Spinal cord (tissue), 10 donors: ENCODE data around the gene WTIP. TPM values are rescaled to one million over a fixed set of nuclear protein-coding genes. Genes with fewer than 3 reads are reported as not detected.

Experiments
- DNase-seq, 6 donors: peaks; one replicate each; pipeline versions ENCODE4 v3.0.0 to v3.0.0-alpha.2; 2013 to 2015; ENCODE audit warnings: low spot score in 6 of 6, low read depth in 4 of 6
- H3K27ac ChIP-seq: one replicate; pipeline ENCODE4 v1.5.1; 2013; ENCODE audit warnings: low read depth, low read length, control low read depth
- H3K27me3 ChIP-seq: one replicate; pipeline ENCODE4 v1.6.1; 2013; ENCODE audit warnings: low read length; ENCODE audit not compliant: control insufficient read depth, insufficient read depth
- H3K36me3 ChIP-seq: one replicate; pipeline ENCODE4 v1.6.1; 2013; ENCODE audit warnings: low read length; ENCODE audit not compliant: control insufficient read depth, insufficient read depth
- H3K4me1 ChIP-seq: one replicate; pipeline ENCODE4 v1.6.1; 2013; ENCODE audit warnings: low read length; ENCODE audit not compliant: control insufficient read depth, insufficient read depth
- H3K4me3 ChIP-seq: one replicate; pipeline ENCODE4 v1.5.1; 2013; ENCODE audit warnings: low read depth, low read length, control low read depth
- H3K9me3 ChIP-seq: one replicate; pipeline ENCODE4 v1.6.1; 2013; ENCODE audit warnings: low read length; ENCODE audit not compliant: control insufficient read depth, insufficient read depth
- WGBS: methylation state at CpG from one replicate; pipeline ENCODE4 v1.1.5; 2013; ENCODE audit warnings: missing lambda C conversion rate; ENCODE audit not compliant: insufficient coverage; 5-methylcytosine and 5-hydroxymethylcytosine counted together
- polyA plus RNA-seq, 2 donors: library from polyadenylated mRNA; unstranded; fragments of 120-200 nt; gene quantifications; one replicate each; pipeline ENCODE4 v1.2.1, GENCODE V29; 2013; ENCODE audit not compliant: insufficient read length in 2 of 2
- total RNA-seq, 2 donors: library from RNA; depleted of rRNA in 1 of 2; stranded (reverse); fragments of 120-200 nt in 1 of 2; fragments of >200 nt in 1 of 2; gene quantifications; one replicate each; pipeline versions ENCODE4 v1.2.3 to v1.2.4, GENCODE V29; 2013 to 2014
- donor health status: healthy.

The WTIP gene
- total and polyA plus RNA-seq, 4 donors = 17.3 to 39.9 (median 32.2) TPM

GRCh38 chr19:34501339-34502320, 20.1 kb downstream of the WTIP start:
- no peaks in the 10 kb centered on the region for H3K27me3 ChIP-seq
- peaks cover 6% of the 10 kb centered on the region for H3K4me1 ChIP-seq
- no peak overlapping the region for H3K27ac ChIP-seq
- no peaks in the 10 kb centered on the region for H3K9me3 ChIP-seq
- 23% methylated on average over 31 of the region's 40 CpGs for WGBS
- H3K36me3 ChIP-seq = peaks cover 40% of the 10 kb centered on the region
- peak in 4 of 6 donors; percentile 65 to 91 (median 78) for DNase-seq
- H3K4me3 ChIP-seq = no peak overlapping the region

DNA sequence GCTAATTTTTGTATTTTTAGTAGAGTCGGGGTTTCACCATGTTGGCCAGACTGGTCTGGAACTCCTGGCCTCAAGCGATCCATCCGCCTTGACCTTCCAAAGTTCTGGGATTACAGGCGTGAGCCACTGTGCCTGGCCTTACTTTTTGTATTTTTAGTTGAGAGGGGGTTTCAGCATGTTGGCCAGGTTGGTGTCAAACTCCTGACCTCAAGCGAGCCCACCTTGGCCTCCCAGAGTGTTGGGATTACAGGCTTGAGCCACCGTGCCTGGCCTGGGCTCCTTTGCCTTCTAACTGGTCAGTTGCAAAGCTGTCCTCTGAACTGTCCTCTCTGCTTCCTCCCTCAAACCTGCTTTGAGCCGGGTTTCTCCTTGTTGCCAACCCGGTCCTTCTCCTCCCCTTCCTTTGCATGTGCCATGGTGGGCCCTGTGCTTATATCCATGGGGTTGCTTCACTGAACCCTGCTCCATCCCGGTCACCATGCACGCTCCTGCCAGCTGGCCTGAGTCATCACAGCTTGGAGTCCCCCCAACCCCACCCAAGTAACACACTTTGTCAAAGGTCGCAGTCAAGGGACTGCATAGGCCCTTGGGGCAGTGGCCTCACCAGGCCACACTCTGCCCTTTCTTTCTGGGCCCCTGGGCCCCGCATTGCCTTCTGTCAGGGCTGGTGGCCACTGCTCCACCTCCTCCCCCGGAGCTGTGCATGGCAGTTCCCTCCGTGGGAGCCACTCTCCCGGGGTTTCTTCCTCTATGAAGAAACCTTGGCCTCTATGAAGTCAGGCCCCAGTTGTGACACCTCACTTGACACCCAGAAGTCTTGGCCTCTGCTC, 21.2 kb downstream of the WTIP start:
- Histone ChIP-seq H3K9me3 (no peaks in the 10 kb centered on the region), H3K27me3 (no peaks in the 10 kb centered on the region), H3K36me3 (peaks cover 28% of the 10 kb centered on the region), H3K27ac (no peak overlapping the region), H3K4me1 (peaks cover 6% of the 10 kb centered on the region), H3K4me3 (no peak overlapping the region)
- WGBS = 88% methylated on average over 15 of the region's 15 CpGs
- no peak for DNase-seq

DNA sequence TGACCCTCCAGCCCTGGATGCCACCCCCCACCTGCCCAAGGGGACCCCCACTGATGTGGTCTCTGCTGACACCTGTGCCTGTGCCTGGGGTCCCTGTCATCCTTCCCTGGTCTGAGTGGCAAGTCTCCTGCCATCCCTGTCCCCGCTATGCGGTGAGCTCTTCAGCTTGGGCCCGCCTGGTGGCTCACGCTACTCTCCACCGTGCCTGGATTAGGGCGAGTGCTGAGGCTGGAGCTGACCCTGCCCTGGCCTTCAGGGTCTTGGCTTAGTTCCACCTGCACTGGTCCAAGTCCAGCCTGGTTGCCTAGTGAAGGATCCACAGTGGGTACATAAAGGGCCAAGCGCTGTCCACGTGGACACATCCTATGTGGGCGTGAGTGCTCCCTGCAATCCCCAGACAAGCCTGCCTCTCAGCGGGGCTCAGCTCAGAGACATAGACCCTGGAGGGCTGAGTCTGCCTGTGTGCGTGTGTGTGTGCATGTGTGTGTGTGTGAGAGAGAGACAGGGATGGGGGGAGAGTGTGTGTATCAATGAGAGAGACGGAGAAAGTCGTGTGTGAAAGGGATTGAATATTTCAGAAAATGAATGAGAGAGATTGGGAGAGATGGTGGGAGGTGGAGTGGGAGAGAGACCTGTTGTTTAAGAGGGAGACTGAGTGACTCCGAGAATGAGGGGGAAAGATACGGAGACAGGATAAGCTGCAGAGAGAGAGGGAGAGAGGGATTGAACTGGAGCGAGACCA, 22.1 kb downstream of the WTIP start:
- no peak overlapping the region for H3K27ac ChIP-seq
- H3K4me1 ChIP-seq = peaks cover 6% of the 10 kb centered on the region
- no peak overlapping the region for H3K4me3 ChIP-seq
- no peak for DNase-seq
- no peaks in the 10 kb centered on the region for H3K27me3 ChIP-seq
- no peaks in the 10 kb centered on the region for H3K9me3 ChIP-seq
- 74% methylated on average over 16 of the region's 16 CpGs for WGBS
- H3K36me3 ChIP-seq = peaks cover 19% of the 10 kb centered on the region

- WGBS = 73% methylated on average over 5 of the region's 6 CpGs
- H3K9me3 ChIP-seq = no peaks in the 10 kb centered on the region
- H3K27ac ChIP-seq = no peak overlapping the region
- no peaks in the 10 kb centered on the region for H3K27me3 ChIP-seq
- peaks cover 13% of the 10 kb centered on the region for H3K36me3 ChIP-seq
- no peak overlapping the region for H3K4me3 ChIP-seq
- no peak for DNase-seq
- peaks cover 6% of the 10 kb centered on the region for H3K4me1 ChIP-seq
Observed at GRCh38 chr19:34504273-34504808, 22.8 kb downstream of the WTIP start.

- Histone ChIP-seq H3K4me1 (peaks cover 6% of the 10 kb centered on the region), H3K4me3 (no peak overlapping the region), H3K36me3 (peaks cover 11% of the 10 kb centered on the region), H3K9me3 (no peaks in the 10 kb centered on the region), H3K27ac (no peak overlapping the region), H3K27me3 (no peaks in the 10 kb centered on the region)
- DNase-seq = no peak
- WGBS = 80% methylated on average over 9 of the region's 9 CpGs
Observed at GRCh38 chr19:34504809-34505291, 23.3 kb downstream of the WTIP start.

DNA sequence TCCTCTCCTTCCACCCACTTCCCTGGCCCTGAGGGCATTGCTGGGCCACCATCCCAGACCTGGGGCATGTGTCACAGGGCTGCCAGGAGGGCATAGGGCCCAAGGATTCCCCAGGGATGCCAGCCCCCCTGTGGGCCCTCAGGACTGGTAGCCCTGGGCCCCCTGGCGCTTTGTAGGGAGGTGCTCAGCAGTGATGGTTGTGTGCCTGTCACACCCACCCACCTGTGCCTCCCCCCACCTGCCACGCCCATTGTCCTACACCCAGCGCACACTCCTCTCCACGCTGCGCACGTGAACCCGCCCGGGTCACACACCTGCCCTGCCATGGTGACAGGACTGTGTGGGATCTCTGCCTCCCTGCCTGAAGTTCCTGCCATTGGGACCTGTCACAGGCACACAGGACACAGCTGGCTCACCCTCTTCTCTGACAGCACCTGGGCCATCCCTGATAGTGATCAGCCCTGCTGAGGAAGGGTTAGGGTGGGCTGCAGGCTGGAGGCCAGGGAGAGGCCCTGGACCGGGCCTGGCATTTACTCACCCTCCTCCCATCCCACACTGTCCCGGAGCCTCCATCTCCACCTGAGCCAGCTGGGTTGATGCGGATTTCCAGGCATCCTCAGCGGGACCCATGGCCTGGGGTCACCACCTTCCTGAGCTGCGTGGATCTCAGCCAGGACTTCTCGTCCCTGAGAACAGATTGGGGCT, 23.9 kb downstream of the WTIP start:
- no peak overlapping the region for H3K4me3 ChIP-seq
- WGBS = 86% methylated on average over 14 of the region's 14 CpGs
- peaks cover 5% of the 10 kb centered on the region for H3K36me3 ChIP-seq
- DNase-seq = no peak
- H3K27me3 ChIP-seq = no peaks in the 10 kb centered on the region
- no peak overlapping the region for H3K27ac ChIP-seq
- no peaks in the 10 kb centered on the region for H3K9me3 ChIP-seq
- H3K4me1 ChIP-seq = peaks cover 6% of the 10 kb centered on the region

GRCh38 chr19:34506026-34506370, 24.4 kb downstream of the WTIP start:
- 72% methylated on average over 6 of the region's 8 CpGs for WGBS
- no peak for DNase-seq
- Histone ChIP-seq H3K4me3 (no peak overlapping the region), H3K4me1 (peaks cover 6% of the 10 kb centered on the region), H3K9me3 (no peaks in the 10 kb centered on the region), H3K27me3 (no peaks in the 10 kb centered on the region), H3K27ac (no peak overlapping the region), H3K36me3 (no peaks in the 10 kb centered on the region)

- Histone ChIP-seq H3K27ac (no peak overlapping the region), H3K4me3 (no peak overlapping the region), H3K36me3 (no peaks in the 10 kb centered on the region), H3K27me3 (no peaks in the 10 kb centered on the region), H3K4me1 (no peaks in the 10 kb centered on the region), H3K9me3 (no peaks in the 10 kb centered on the region)
- no peak for DNase-seq
- 88% methylated on average over 4 of the region's 4 CpGs for WGBS
Observed at GRCh38 chr19:34507414-34508067, 26.0 kb downstream of the WTIP start.
